GM12874 (cell line): Measurements from ENCODE around the gene CPN2.

Experiments used
- TF ChIP-seq, protein P1 (sequence below): IDR thresholded peaks from 2 replicates; pipeline ENCODE4 v1.5.1; 2011; ENCODE audit warnings: low read depth, mild to moderate bottlenecking, control low read depth, low read length, moderate library complexity; ENCODE audit not compliant: insufficient read depth

Gene CPN2

DNA sequence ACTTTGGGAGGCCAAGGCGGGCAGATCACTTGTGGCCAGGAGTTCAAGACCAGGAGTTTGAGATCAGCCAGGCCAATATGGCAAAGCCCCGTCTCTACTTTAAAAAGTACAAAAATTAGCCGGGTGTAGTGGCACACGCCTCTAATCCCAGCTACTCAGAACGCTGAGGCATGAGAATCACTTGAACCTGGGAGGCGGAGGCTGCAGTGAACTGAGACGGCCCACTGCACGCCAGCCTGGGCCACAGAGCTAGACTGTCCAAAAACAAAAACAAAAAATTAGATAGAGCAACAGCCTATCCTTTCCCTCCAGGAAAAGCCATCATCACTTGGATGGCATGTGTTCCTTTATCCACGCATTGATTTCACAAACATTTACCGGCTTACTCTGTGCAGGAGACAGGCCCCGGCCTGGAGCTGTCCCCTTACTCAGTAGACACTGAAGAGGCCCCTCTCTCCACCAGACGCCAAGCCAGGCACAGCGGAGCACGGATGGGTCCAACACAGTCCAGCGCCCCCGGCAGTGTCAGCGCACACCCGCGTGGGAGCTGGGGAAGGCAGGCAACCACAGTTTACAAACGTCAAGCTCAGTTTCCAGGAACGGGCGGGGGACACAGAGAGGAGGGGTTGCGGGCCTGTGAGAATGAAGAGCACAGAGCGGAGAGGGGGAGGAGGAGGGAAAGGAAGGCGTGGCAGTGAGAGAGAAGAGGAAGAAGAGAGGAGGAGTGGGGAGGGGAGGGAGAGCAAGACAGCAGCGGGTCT is 44.8 kb upstream of the CPN2 start:
- TF ChIP-seq, protein P1, sequence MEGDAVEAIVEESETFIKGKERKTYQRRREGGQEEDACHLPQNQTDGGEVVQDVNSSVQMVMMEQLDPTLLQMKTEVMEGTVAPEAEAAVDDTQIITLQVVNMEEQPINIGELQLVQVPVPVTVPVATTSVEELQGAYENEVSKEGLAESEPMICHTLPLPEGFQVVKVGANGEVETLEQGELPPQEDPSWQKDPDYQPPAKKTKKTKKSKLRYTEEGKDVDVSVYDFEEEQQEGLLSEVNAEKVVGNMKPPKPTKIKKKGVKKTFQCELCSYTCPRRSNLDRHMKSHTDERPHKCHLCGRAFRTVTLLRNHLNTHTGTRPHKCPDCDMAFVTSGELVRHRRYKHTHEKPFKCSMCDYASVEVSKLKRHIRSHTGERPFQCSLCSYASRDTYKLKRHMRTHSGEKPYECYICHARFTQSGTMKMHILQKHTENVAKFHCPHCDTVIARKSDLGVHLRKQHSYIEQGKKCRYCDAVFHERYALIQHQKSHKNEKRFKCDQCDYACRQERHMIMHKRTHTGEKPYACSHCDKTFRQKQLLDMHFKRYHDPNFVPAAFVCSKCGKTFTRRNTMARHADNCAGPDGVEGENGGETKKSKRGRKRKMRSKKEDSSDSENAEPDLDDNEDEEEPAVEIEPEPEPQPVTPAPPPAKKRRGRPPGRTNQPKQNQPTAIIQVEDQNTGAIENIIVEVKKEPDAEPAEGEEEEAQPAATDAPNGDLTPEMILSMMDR = no peak

DNA sequence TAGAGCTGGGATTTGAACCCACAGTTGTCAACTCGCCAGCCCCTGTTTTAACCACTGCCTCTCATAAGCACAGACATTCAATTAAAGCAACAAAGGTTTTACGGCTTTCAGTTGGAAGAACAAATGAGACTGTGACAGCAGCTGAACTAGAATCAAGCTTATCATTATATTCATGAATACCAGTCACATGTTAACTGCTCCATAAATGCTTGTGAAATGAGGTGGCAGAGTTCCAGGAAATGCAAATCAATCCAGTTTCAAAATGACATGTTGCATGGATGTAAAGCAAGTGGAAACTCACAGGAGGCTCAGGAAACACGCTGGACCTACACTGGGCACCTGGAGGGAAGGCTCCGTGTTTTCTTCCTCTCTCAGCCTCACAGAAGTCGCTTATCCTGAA is 44.1 kb upstream of the CPN2 start:
- TF ChIP-seq, protein P1 = no peak

DNA sequence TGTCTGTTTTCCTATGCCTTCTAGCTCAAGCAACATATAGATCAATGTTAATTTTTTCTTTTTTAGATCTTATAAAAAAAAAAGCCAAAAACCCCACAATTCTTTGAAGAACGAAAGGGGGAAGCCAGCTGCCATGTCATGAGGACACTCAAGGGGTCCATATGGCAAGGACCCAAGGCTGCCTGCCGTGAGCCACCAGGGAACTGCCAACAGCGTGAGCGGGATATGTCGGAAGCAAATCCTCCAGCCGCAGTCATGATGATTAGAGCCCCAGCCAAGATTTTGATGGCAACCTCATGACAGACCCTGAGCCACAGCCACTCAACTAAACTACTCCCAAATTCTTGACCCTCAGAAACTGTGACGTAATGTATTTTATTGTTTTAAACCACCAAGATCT is 41.4 kb upstream of the CPN2 start:
- TF ChIP-seq, protein P1 = no peak

DNA sequence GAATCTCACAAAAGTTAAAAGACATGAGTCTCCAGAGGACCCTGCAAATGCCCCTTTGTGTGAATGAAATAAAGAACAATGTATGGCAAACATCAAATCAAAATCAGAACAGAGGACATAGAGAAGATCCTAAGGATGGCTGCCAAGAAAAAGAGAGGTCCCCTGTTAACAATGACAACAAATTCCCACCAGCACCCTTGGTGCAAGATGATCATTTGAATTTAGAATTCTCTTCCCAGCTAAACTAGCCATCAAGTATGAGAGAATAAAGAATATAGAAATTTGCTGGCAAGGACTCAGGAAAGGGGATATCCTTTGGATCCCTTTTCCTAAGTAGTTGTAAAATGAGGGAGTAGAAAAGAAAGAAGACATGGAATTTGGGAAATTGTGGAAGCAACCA is 39.7 kb upstream of the CPN2 start:
- TF ChIP-seq, protein P1 = no peak

DNA sequence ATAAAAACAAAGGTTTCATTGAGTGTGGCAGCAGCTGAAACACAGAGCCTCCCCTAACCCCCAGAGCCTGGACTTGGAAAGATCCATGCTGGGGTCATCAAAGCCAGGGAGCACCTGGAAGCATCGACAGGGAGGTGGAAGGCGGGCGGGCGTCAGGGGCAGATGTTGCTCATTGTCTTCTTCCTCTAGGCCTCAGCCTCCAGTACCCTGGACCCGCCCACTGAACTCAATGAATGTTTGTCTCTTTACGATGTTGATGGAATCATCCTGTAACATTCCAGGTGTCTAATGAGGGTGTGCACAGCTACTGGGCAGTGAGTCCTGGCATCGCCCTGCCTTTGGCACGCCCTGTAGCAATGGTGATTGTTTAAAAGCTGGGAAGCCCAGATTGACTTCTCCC is 38.1 kb upstream of the CPN2 start:
- TF ChIP-seq, protein P1 = no peak

DNA sequence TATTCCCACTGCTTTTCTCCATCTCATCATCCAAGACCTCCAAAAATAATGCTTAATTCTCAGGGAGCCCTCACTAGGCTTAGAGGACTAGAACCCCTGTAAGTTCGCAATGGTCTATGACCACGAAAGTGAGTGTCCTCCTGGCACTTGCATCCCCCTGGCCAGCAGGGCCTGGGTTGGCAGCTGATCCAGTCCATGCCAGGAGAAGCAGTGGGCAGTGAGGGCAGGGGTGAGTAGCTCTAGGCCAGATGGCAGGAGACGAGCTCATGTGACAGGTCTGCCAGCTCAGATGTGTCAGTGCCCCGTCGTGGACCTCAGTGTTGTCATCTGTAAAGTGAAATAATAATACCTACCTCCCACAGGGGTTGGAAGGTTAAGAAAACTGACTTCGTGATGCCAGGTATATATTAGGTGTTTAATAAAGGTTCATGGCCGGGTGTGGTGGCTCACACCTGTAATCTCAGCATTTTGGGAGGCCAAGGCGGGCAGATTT is 36.8 kb upstream of the CPN2 start:
- TF ChIP-seq, protein P1 = no peak

DNA sequence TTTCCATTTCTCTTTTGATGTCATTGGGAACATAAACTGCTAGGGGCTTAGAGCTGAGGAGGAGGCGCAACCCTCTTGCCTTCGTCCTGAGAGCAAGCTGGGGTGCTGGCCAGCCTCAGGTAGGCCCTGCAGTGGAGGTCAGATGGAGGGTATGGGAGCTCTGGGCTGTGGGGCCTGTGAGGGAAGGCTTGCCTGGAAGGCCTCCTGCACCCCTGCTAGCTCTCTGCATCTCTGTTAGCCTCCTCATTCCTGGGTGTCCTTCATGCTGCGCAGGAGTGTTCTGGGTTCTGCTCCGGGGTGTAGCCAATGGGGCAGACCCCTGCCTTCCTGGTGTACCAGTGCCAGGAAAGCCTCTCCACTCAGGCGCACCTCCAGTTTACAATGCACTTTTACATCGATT is 36.1 kb upstream of the CPN2 start:
- TF ChIP-seq, protein P1 = no peak
